ENCODE results near the gene TEX11. TPM values are rescaled to one million over a fixed set of nuclear protein-coding genes. Genes with fewer than 3 reads are reported as not detected.
"Not testable (repeated sequence)": the region's sequence is repeated elsewhere in the genome, so short reads cannot be mapped to it uniquely, and the experiment has no call there.

Gene TEX11
- total and polyA plus RNA-seq, 12 donors = 0.19 TPM; not detected in 11

DNA sequence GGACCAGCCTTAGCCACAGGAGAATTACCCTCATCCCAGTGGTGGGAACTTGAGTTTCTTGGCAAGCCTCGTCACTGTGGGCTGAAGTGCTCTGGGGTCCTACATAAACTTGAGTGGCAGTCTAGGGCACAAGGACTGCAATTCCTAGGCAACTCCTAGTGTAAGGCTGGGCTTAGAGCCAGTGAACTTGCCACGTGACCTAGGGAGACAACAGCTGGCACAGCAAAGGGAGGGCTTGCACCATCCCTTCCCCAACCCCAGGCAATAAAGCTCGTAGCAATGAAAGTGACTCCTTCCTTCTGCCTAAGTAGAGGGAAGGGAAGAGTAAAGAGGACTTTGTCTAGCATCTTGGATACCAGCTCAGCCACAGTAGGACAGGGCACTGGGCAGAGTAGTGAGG is 81.8 kb downstream of the TEX11 start:
- no peaks in the 10 kb centered on the region for H3K36me3 ChIP-seq
- intact Hi-C loops (cut with DNase I) = no loop called here
- WGBS, 2 donors = 19 to 37% methylated on average over 2 to 3 of the region's 3 CpGs
- H3K27me3 ChIP-seq = peaks cover 0 to 38% (median 0%) of the 10 kb centered on the region in 7 donors
- no peak overlapping the region for H3K4me3 ChIP-seq
- TF ChIP-seq, protein P1, sequence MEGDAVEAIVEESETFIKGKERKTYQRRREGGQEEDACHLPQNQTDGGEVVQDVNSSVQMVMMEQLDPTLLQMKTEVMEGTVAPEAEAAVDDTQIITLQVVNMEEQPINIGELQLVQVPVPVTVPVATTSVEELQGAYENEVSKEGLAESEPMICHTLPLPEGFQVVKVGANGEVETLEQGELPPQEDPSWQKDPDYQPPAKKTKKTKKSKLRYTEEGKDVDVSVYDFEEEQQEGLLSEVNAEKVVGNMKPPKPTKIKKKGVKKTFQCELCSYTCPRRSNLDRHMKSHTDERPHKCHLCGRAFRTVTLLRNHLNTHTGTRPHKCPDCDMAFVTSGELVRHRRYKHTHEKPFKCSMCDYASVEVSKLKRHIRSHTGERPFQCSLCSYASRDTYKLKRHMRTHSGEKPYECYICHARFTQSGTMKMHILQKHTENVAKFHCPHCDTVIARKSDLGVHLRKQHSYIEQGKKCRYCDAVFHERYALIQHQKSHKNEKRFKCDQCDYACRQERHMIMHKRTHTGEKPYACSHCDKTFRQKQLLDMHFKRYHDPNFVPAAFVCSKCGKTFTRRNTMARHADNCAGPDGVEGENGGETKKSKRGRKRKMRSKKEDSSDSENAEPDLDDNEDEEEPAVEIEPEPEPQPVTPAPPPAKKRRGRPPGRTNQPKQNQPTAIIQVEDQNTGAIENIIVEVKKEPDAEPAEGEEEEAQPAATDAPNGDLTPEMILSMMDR (IDR thresholded peaks at IDR 0.05) = no peak
- ATAC-seq = no peak
- DNase-seq = no peak
- no peak overlapping the region for H3K27ac ChIP-seq
- H3K4me1 ChIP-seq = no peaks in the 10 kb centered on the region
- no peaks in the 10 kb centered on the region for H3K9me3 ChIP-seq

DNA sequence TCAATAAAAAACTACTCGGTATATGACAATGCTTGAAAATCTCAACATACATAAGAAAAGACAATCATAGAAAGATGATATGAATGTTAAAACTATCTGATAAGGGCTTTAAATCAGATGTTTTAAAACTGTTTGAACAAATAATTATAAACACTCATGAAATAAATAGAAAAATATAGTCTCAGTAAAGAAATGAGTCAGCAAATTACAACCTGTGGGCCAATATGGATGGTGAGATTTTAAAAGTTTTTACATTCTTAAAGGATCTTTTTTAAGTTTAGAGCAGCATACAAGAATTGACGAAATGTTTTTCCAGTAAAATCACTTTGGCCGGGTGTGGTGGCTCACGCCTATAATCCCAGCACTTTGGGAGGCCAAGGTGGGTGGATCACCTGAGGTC is 83.1 kb downstream of the TEX11 start:
- WGBS, 2 donors = 85 to 89% methylated on average over 4 of the region's 4 CpGs
- H3K36me3 ChIP-seq = no peaks in the 10 kb centered on the region
- ATAC-seq (no peak), DNase-seq (no peak)
- H3K4me3 ChIP-seq = no peak overlapping the region
- intact Hi-C loops (cut with DNase I) = no loop called here
- H3K27me3 ChIP-seq = peaks cover 0 to 30% (median 0%) of the 10 kb centered on the region in 7 donors
- H3K4me1 ChIP-seq = no peaks in the 10 kb centered on the region
- H3K9me3 ChIP-seq = peaks cover 0 to 8% (median 0%) of the 10 kb centered on the region in 11 donors
- H3K27ac ChIP-seq = no peak overlapping the region
- TF ChIP-seq, protein P1 (IDR thresholded peaks at IDR 0.05) = no peak

DNA sequence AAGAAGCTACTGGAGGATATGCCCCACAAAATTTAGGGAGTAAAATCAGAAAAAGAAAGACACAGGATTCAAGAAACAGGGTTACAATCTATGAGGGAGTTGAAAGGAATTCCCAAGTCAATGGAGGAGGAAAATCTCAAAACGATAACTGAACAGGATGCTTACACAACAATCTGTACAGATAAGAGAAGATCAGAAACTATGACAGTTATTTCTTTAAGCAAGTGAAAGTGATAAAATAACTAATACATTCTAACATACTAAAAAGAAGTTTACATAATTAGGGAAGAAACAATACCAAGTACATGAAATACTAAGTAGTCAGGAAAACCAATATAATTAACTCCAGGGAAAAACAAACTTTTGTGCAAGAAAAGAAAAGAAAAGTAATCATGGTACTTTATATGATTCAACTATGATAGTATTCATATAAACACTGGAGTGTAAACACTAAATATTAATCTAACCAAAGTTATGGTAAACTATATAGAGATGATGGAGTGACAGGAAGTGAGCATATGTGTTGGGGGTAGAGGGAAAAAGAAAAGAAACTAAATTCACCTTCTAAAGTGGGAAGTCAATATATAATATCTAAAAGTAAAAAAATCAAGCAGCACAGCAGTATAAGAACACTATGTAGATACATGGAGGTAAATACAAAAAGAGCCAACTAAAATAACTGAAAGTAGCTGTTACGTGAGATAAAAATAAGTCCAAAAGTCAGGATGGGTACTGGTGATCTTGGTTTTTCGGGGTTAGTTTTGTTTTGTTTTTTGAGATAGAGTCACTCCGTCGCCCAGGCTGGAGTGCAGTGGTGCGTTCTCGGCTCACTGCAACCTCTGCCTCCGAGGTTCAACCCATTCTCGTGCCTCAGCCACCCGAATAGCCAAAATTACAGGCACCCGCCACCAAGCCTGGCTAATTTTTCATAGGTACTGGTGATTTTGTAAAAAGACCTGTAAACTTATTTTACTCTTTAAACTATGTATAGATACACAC is 99.3 kb downstream of the TEX11 start:
- no peak overlapping the region for H3K27ac ChIP-seq
- TF ChIP-seq, protein P1 (IDR thresholded peaks at IDR 0.05) = no peak
- no peak overlapping the region for H3K4me3 ChIP-seq
- no peaks in the 10 kb centered on the region for H3K4me1 ChIP-seq
- H3K9me3 ChIP-seq = peaks cover 0 to 6% (median 0%) of the 10 kb centered on the region in 11 donors
- ATAC-seq (no peak), DNase-seq (no peak)
- 78 to 79% methylated on average over 11 of the region's 11 CpGs for WGBS, 2 donors
- intact Hi-C loops (cut with DNase I) = no loop called here
- H3K36me3 ChIP-seq = no peaks in the 10 kb centered on the region
- peaks cover 0 to 21% (median 0%) of the 10 kb centered on the region in 7 donors for H3K27me3 ChIP-seq

DNA sequence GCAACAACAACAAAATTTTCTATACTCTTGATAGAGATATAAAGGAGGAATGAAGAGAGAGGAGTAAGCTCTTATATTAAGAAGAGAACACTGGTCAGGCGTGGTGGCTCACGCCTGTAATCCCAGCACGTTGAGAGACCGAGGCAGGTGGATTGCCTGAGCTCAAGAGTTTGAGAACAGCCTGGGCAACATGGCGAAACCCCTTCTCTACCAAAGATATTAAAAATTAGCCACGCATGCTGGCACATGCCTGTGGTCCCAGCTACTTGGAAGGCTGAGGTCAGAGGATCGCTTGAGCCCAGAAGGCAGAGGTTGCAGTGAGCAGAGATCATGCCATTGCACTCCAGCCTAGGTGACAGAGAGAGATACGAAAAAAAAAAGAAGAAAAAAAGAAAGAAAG is 102.4 kb downstream of the TEX11 start:
- WGBS, 2 donors = 83 to 86% methylated on average over 8 of the region's 8 CpGs
- intact Hi-C loops (cut with DNase I) = no loop called here
- TF ChIP-seq, protein P1 (IDR thresholded peaks at IDR 0.05) = no peak

DNA sequence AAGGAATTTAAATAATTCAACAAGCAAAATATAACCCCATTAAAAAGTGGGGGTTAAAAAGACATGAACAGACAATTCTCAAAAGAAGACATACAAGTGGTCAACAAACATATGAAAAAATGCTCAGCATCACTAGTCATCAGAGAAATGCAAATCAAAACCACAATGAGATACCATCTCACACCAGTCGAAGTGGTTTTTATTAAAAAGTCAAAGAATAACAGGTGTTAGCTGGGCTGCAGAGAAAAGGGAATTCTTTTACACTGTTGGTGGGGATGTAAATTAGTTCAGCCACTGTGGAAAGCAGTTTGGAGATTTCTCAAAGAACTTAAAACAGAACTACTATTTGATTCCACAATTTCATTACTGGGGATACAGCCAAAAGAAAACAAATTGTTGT is 111.8 kb downstream of the TEX11 start:
- H3K4me3 ChIP-seq; H3K4me1 ChIP-seq; H3K9me3 ChIP-seq; H3K27ac ChIP-seq; DNase-seq; intact Hi-C loops (cut with DNase I); ATAC-seq; H3K36me3 ChIP-seq: not testable (repeated sequence)
- WGBS, 2 donors = 58 to 70% methylated on average over 1 of the region's 1 CpG
- peaks cover 0 to 33% (median 0%) of the 10 kb centered on the region in 7 donors for H3K27me3 ChIP-seq

More for the DNA sequence above, 102.4 kb downstream of the TEX11 start:
- Histone ChIP-seq H3K36me3 (no peaks in the 10 kb centered on the region), H3K4me3 (no peak overlapping the region), H3K27me3 (peaks cover 0 to 50% (median 0%) of the 10 kb centered on the region in 7 donors), H3K27ac (no peak overlapping the region), H3K4me1 (no peaks in the 10 kb centered on the region), H3K9me3 (peaks cover 0 to 6% (median 0%) of the 10 kb centered on the region in 11 donors)
- ATAC-seq (no peak), DNase-seq (no peak)

Data from heart right ventricle (tissue), 16 donors.